GM19043 (cell line): ENCODE data around the gene GRID2IP.

Experiments used
- ATAC-seq: cut with Tn5 transposase; IDR thresholded peaks from one replicate; pipeline ENCODE4 v1.9.1; 2021; ENCODE audit warnings: low read depth; ENCODE audit not compliant: unreplicated experiment

The GRID2IP gene

GRCh38 chr7:6528401-6529130 is 22.7 kb downstream of the GRID2IP start:
- no peak for ATAC-seq

- ATAC-seq, result no peak
These were observed 24.3 kb downstream of the GRID2IP start for GRCh38 chr7:6526997-6527378.

- ATAC-seq, result no peak
These were observed 30.9 kb downstream of the GRID2IP start for GRCh38 chr7:6520163-6520981.

- ATAC-seq, result no peak
These were observed 34.8 kb downstream of the GRID2IP start for GRCh38 chr7:6516387-6516983.

- ATAC-seq, result no peak
These were observed 37.7 kb downstream of the GRID2IP start for GRCh38 chr7:6513541-6513940.

- ATAC-seq, result no peak
These were observed 38.4 kb downstream of the GRID2IP start for GRCh38 chr7:6512892-6513291.

- no peak for ATAC-seq
These were observed 40.7 kb downstream of the GRID2IP start for GRCh38 chr7:6510476-6511133.

- ATAC-seq, result no peak
These were observed 42.3 kb downstream of the GRID2IP start for GRCh38 chr7:6508950-6509349.

- ATAC-seq, result no peak
These were observed 42.7 kb downstream of the GRID2IP start for GRCh38 chr7:6508539-6508938.

- no peak for ATAC-seq
These were observed 43.4 kb downstream of the GRID2IP start for GRCh38 chr7:6507906-6508305.

- no peak for ATAC-seq
These were observed 45.3 kb downstream of the GRID2IP start for GRCh38 chr7:6505685-6506559.

GRCh38 chr7:6504996-6505395 is 46.3 kb downstream of the GRID2IP start:
- ATAC-seq, result no peak

- ATAC-seq, result no peak
These were observed 48.4 kb downstream of the GRID2IP start for GRCh38 chr7:6502886-6503285.

- no peak for ATAC-seq
These were observed 49.4 kb downstream of the GRID2IP start for GRCh38 chr7:6501586-6502564.

- no peak for ATAC-seq
These were observed 50.6 kb downstream of the GRID2IP start for GRCh38 chr7:6500691-6501090.

GRCh38 chr7:6497994-6498393 is 53.3 kb downstream of the GRID2IP start:
- no peak for ATAC-seq

GRCh38 chr7:6497637-6497905 is 53.7 kb downstream of the GRID2IP start:
- no peak for ATAC-seq

GRCh38 chr7:6496842-6497636 is 54.2 kb downstream of the GRID2IP start:
- no peak for ATAC-seq
